CD4-positive, alpha-beta T cell treated with Interleukin-1 beta for 1 hour (primary cell): Measurements from ENCODE around the gene XRCC6.

Experiments
- DNase-seq, 2 donors: peaks; one replicate each; pipeline ENCODE4 v3.0.0-alpha.2; 2020 to 2022

XRCC6 gene

DNA sequence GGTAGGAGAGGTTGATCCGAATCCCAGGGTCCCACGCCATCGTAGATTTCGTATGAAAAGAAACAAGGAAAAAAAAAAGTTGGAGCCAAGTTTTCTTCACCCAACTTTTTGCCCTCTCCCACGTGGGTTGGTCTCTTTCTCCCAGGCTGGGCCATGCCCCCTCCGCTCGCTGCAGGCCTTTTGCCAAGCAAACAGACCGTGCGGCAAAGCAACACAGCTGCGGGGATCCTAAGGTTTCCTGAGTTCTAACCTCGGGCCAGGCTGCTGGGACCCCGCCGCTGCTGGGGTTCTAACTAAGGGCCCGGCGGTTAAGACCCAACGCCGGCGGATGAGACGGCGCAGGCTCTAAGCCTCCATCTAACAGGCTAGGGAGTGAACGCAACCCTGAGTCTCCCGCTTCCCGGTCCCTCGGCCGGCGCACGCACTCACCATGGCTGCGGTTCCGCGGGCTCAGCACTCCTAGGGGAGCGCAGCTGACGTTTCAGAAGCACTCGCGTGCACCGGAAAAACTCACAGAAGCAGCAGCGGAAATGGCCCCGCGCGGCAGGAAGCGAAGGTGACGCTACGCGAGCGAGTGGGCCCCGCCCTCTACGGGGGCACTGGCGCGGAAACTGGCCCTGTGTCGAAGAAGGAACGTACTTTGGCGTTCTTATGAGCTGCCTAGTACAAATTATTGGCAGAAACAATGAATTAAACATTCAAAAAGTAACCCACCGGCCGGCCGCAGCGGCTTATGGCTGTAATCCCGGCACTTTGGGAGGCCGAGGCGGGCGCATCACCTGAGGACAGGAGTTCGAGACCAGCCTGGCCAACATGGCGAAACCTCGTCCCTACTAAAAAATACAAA, 67.5 kb downstream of the XRCC6 start, which contains the start of gene SNU13:
Gene SNU13 (minus strand): TSS at position 503 of the 847 bp plus-strand sequence. CDS start 71 bp downstream, at position 432.
- DNase-seq: peak; percentile 92

DNA sequence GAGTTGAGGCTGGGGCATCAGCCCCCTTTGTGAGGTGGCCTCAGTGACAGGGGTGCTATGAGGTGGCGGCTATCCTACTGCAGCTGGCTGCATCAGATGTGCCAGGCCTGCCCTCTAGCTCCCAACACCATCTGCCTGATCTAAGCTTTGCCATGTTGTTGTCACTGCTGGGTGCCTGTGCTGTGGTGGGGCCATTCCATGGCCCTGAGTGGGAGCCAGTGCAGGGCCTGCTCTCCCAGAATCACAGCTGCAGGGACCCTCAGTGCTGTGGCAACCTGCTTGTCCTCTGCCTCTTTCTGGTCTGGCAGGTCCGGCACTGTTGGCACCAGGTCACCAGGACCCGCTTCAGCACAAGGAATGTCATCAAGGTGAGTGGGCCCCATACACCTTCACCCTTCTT, 69.4 kb downstream of the XRCC6 start:
- no peak for DNase-seq

DNA sequence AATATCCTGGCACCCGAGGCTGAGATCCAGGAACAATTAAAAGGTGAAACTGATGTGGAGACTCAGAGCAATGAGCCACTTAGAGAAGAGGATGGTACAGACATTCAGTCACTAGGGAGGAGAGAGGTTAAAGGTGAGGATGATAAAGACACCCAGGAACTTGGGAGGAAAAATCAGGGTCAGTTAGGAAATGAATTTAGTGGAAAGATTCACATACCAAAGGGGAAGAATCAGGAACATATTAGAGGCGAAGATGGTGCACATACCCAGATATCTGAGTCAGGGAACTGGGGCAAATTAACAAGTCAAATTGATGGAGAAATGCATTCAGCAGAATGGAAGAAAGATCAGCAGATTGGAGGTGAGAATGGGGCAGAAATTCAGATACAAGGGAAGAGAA, 74.1 kb downstream of the XRCC6 start:
- no peak for DNase-seq

DNA sequence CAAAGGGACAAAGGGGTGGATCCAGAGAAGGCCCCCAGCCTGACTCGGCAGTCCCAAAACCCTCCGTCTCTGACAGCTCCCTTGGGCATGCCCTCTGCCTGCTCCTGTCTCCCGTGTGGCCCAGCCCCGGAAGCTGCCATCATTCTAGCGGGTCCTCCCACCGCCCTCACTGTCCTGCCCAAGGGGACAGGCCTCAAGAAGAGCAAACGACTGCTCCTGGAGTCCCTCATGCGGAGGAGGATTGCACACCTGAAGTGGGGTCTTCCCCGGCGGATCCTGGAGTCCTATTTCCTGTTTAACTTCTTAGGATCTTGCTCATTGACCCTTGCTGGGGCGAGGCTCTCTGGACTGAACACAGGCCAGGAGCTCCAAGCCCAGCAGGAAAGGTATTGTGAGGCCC, 75.6 kb downstream of the XRCC6 start:
- DNase-seq: no peak

DNA sequence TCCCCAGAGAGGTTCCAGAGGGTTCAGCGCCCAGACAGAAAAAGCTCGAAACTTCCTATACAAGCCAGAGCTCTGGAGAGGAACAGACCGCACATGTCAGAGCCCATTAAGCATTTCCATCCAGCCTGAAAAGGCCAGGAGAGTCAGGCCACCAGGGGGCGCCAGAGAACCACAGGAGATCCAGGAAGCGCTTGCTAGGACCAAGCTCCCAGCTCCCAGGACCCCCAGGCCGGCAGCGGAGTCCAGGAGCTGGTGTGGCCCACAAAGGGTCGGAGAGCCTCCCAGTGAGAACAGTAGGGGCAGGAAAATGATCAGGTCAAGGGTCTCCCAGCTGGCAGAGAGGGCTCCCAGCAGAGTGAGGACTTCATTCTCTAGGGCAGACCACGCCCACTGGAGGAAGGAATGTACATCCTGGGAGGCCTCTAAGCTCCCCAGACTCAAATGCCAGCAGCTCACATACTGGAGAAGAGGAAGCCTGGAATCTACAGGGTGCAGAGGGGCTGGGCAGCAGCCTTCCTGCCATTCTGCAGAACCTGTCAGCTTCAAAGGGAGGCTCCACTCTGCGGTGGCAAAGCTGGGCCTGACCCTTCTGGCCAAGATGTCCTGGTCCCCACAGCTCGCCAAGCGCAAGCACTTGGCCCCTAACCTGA, 76.2 kb downstream of the XRCC6 start:
- peak; percentile 84 to 87 for DNase-seq

DNA sequence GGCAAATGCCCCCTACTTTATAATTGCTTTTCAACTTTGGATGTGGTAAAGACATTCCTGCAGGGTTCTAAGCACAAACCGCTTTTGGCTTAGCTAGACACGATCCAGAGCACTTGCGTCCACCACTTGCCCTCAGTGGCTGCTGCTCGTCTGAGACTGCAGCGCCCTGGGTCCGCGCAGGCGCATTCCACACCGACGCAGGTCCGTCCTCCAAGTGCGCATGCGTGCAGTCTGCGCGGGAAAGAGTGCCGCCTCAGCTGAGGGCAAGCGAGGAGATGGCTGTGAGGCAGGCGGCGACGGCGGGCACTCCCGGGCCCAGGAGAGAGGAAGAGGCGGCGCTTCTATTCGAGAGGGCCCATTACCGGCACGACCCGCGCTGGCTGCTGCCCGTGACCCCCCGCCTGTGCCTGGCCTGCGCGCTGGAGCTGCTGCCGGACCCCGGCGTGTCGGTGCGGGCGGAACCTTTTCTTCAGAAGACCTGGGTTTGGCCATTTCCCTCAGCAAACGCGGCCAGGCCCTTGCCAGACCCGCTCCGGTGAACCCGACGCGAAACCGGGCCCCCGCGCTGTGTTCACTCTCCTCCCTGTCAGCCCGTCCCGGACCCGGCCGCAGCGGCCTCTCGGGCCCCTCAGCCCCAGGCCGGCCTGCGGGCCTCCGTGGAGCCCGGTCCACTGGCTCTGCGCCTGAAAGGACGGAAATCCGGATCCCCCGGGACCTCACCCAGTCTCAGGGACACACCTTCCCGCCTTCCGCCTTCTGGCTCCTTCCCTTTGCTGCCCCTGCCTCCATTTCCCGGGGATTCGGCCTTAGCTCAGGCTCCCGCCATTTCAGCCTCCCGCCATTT, 78.4 kb downstream of the XRCC6 start, which contains the start of gene MEI1:
Gene MEI1 (plus strand): TSS at position 240 of the 844 bp plus-strand sequence. CDS start 36 bp downstream, at position 276.
- DNase-seq: peak; percentile 93

DNA sequence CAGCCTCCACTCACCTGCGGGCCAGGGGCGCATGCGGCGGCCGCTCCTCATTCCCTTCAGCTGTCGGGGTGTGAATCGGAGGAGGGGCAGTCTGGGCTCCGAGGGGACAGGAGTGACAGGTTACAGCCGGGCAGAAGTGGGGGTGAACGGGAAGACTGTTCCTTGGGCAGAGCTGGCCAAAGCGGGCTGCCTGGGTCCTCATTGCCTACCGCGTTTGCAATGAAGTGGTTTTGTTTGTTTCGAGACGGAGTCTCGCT, 78.9 kb downstream of the XRCC6 start:
- DNase-seq: no peak

DNA sequence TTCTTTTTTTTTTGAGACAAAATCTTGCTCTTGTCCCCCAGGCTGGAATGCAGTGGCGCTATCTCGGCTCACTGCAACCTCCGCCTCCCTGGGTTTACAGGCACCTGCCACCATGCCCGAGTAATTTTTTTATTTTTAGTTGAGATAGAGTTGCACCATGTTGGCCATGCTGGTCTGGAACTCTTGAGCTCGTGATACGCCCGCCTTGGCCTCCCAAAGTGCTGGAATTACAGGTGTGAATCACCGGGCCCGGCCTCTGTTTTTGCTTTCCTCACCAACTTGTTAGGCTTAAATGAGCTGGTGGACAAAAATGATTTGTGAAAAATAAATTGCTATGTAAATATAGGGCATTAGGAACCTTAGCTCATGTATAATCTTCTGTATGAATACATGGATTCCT, 81.7 kb downstream of the XRCC6 start:
- no peak for DNase-seq

DNA sequence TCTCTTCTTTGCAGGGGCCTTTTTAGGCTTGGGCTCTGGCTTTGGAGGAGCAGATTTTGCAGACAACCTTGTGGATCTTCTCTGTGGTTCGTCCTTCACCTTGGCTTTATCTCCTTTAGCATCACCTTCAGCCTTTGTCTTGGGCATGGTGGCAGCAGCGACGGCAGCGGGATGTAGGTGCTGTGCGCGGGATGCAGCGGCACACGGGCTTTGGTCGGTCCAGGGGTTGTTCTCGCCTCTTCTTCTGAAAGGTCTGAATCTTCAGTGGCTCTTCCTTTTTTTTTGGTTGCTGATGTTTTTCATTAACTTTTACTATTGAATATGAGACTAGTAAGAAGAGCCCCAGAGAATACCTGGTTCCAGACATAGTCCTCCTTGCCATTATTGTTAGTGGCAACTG, 88.2 kb downstream of the XRCC6 start:
- DNase-seq: no peak

DNA sequence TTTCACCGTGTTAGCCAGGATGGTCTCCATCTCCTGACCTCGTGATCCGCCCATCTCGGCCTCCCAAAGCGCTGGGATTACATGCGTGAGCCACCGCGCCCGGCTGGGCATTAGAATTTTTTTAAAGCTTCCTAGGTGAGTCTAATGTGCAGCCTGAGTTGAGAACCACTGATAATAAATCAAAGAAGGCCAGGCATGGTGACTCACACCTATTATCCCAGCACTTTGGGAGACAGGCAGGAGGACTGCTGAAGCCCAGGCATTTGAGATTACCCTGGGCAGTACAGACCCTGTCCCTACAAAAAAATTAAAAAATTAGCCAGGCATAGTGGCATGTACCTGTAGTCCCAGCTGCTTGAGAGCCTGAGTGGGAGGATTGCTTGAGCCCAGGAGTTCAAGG, 91.9 kb downstream of the XRCC6 start:
- no peak for DNase-seq
